Measurements from ENCODE around the gene NBAS. TPM values are rescaled to one million over a fixed set of nuclear protein-coding genes. Genes with fewer than 3 reads are reported as not detected.
A peak's percentile ranks its signal among the peaks of the same experiment; 100 is the strongest.

The NBAS gene
- polyA plus RNA-seq, 1 of the 3 experiments (the other 2 are of a cell fraction) = 12.0 TPM

DNA sequence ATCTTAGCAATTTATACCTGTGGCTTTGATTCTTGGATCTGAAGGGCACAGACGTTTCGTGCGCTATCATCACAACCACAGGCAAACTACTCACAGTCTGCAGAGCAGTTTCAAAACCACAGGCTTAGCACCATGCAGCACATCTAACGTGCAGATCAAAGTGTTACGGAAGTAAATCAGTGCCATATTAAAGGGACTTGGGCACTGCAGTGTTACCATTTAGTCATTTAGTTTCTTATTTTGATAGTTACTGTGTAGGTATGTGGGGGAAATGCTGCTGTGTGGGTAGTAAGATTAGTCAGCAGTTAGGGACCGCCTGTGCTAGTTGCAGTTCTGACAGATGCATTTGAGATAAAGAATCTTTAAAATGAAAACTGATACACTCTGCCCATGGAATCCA lies 384.0 kb downstream of the NBAS start (continued):
- TF ChIP-seq MXI1 (IDR thresholded peaks at IDR 0.05; ENCODE audit: low read depth, low read length) (no peak), JUND (IDR thresholded peaks at IDR 0.05) (peak; percentile 44; the same call in 1 of the 2 replicates), GABPA (IDR thresholded peaks at IDR 0.05; ENCODE audit: low read depth) (no peak), FOXJ3 (CRISPR knock-in tag; IDR thresholded peaks at IDR 0.05) (no peak), MEF2A (IDR thresholded peaks at IDR 0.05; ENCODE audit: borderline replicate concordance, low read depth) (no peak), SMC3 (IDR thresholded peaks at IDR 0.05; ENCODE audit: low read depth, low read length) (no peak), FOXM1 (IDR thresholded peaks at IDR 0.05; ENCODE audit: low read depth) (no peak), MAX (IDR thresholded peaks at IDR 0.05; ENCODE audit: low read depth) (0 out of 2 replicates have a peak, but pooled peaks have one; percentile 29), ELF1 (IDR thresholded peaks at IDR 0.05) (no peak), RAD21 (IDR thresholded peaks at IDR 0.05; ENCODE audit: low read length) (no peak), ZBTB33 (IDR thresholded peaks at IDR 0.05; ENCODE audit: borderline replicate concordance, low read depth) (no peak), EP300 (IDR thresholded peaks at IDR 0.05; ENCODE audit: borderline replicate concordance in 1 of 2, low read depth in 1 of 2, low read length in 1 of 2) (peak in 1 of 2 experiments; percentile 18; a peak in 1 of 4 replicates), POLR2AphosphoS5 (IDR thresholded peaks at IDR 0.05; ENCODE audit: low read depth, low read length) (no peak), SIN3A (IDR thresholded peaks at IDR 0.05; ENCODE audit: borderline replicate concordance, low read depth, low read length) (no peak), TEAD4 (IDR thresholded peaks at IDR 0.05; ENCODE audit: borderline replicate concordance, insufficient read depth) (no peak), TAF1 (IDR thresholded peaks at IDR 0.05; ENCODE audit: borderline replicate concordance, low read depth, low read length) (no peak), IRF3 (IDR thresholded peaks at IDR 0.05; ENCODE audit: low read depth, low read length) (no peak), RFX5 (IDR thresholded peaks at IDR 0.05; ENCODE audit: low read length) (no peak), EZH2phosphoT487 (IDR thresholded peaks at IDR 0.05; ENCODE audit: borderline replicate concordance, low read depth) (no peak), GATA2 (CRISPR knock-in tag; IDR thresholded peaks at IDR 0.05) (no peak)
- TF ChIP-seq, protein P1, sequence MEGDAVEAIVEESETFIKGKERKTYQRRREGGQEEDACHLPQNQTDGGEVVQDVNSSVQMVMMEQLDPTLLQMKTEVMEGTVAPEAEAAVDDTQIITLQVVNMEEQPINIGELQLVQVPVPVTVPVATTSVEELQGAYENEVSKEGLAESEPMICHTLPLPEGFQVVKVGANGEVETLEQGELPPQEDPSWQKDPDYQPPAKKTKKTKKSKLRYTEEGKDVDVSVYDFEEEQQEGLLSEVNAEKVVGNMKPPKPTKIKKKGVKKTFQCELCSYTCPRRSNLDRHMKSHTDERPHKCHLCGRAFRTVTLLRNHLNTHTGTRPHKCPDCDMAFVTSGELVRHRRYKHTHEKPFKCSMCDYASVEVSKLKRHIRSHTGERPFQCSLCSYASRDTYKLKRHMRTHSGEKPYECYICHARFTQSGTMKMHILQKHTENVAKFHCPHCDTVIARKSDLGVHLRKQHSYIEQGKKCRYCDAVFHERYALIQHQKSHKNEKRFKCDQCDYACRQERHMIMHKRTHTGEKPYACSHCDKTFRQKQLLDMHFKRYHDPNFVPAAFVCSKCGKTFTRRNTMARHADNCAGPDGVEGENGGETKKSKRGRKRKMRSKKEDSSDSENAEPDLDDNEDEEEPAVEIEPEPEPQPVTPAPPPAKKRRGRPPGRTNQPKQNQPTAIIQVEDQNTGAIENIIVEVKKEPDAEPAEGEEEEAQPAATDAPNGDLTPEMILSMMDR (IDR thresholded peaks at IDR 0.05) = no peak
- TF ChIP-seq, protein P2, sequence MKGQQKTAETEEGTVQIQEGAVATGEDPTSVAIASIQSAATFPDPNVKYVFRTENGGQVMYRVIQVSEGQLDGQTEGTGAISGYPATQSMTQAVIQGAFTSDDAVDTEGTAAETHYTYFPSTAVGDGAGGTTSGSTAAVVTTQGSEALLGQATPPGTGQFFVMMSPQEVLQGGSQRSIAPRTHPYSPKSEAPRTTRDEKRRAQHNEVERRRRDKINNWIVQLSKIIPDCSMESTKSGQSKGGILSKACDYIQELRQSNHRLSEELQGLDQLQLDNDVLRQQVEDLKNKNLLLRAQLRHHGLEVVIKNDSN (IDR thresholded peaks at IDR 0.05; ENCODE audit: borderline replicate concordance, low read depth) = no peak
- TF ChIP-seq, protein P3, sequence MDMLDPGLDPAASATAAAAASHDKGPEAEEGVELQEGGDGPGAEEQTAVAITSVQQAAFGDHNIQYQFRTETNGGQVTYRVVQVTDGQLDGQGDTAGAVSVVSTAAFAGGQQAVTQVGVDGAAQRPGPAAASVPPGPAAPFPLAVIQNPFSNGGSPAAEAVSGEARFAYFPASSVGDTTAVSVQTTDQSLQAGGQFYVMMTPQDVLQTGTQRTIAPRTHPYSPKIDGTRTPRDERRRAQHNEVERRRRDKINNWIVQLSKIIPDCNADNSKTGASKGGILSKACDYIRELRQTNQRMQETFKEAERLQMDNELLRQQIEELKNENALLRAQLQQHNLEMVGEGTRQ (IDR thresholded peaks at IDR 0.05; ENCODE audit: borderline replicate concordance, low read depth, low read length) = no peak

Measured in SK-N-SH (cell line).